ENCODE results near the gene GPR153.
A peak's percentile ranks its signal among the peaks of the same experiment; 100 is the strongest.

GPR153 gene

GRCh38 chr1:6267686-6268322 lies 6.9 kb upstream of the GPR153 start:
- no peak for DNase-seq

- DNase-seq: no peak
Measured at GRCh38 chr1:6266641-6267040, 5.7 kb upstream of the GPR153 start.

- DNase-seq: no peak
Measured at GRCh38 chr1:6265151-6265550, 4.3 kb upstream of the GPR153 start.

GRCh38 chr1:6263716-6264115 lies 2.8 kb upstream of the GPR153 start:
- DNase-seq: no peak

- no peak for DNase-seq
Measured at GRCh38 chr1:6262555-6263420, 1.9 kb upstream of the GPR153 start.

- DNase-seq: no peak
Measured at GRCh38 chr1:6261615-6261995, 707 bp upstream of the GPR153 start.

- DNase-seq: no peak
Measured at GRCh38 chr1:6260433-6260934, 414 bp downstream of the GPR153 start.

GRCh38 chr1:6259491-6260362 lies 1.2 kb downstream of the GPR153 start:
- DNase-seq: peak; percentile 41

- no peak for DNase-seq
Measured at GRCh38 chr1:6258675-6259074, 2.2 kb downstream of the GPR153 start.

GRCh38 chr1:6257541-6258069 lies 3.3 kb downstream of the GPR153 start:
- DNase-seq: no peak

- DNase-seq: no peak
Measured at GRCh38 chr1:6256645-6257044, 4.3 kb downstream of the GPR153 start.

GRCh38 chr1:6254691-6255090 lies 6.2 kb downstream of the GPR153 start:
- DNase-seq: no peak

GRCh38 chr1:6253380-6253779 lies 7.5 kb downstream of the GPR153 start:
- DNase-seq: no peak

GRCh38 chr1:6252374-6252710 lies 8.6 kb downstream of the GPR153 start:
- no peak for DNase-seq

- DNase-seq: no peak
Measured at GRCh38 chr1:6251681-6252373, 9.1 kb downstream of the GPR153 start.

- no peak for DNase-seq
Measured at GRCh38 chr1:6251233-6251632, 9.7 kb downstream of the GPR153 start.

GRCh38 chr1:6249739-6250689 lies 10.9 kb downstream of the GPR153 start:
- no peak for DNase-seq

GRCh38 chr1:6248932-6249738 lies 11.8 kb downstream of the GPR153 start:
- DNase-seq: no peak

- no peak for DNase-seq
Measured at GRCh38 chr1:6248161-6248776, 12.6 kb downstream of the GPR153 start.

- DNase-seq: no peak
Measured at GRCh38 chr1:6247651-6248050, 13.2 kb downstream of the GPR153 start.
